NB4 (cell line): Measurements from ENCODE around the gene KRT14.
"Not testable (repeated sequence)": the region's sequence is repeated elsewhere in the genome, so short reads cannot be mapped to it uniquely, and the experiment has no call there.

Experiments used
- DNase-seq: peaks from one replicate; pipeline ENCODE4 v3.0.0; 2010; ENCODE audit warnings: low read depth
- H3K4me3 ChIP-seq: one replicate; pipeline ENCODE4 v1.5.1; 2011; ENCODE audit warnings: mild to moderate bottlenecking, low read depth, low read length, moderate library complexity
- CTCF ChIP-seq: IDR thresholded peaks from one replicate; pipeline ENCODE4 v1.5.1; 2012; ENCODE audit warnings: low read depth, low read length
- MAX ChIP-seq: IDR thresholded peaks from 2 replicates; pipeline ENCODE4 v1.6.1; 2011; ENCODE audit warnings: low read depth, low read length
- MYC ChIP-seq: IDR thresholded peaks from 2 replicates; pipeline ENCODE4 v1.6.1; 2011; ENCODE audit warnings: low read depth, low read length
- POLR2A ChIP-seq: IDR thresholded peaks from 2 replicates; pipeline ENCODE4 v1.6.1; 2011; ENCODE audit warnings: mild to moderate bottlenecking; ENCODE audit not compliant: insufficient read length; ENCODE audit errors: extremely low read depth

The KRT14 gene

GRCh38 chr17:41631898-41632285 is 45.2 kb upstream of the KRT14 start:
- H3K4me3 ChIP-seq: no peak overlapping the region
- no peak for TF ChIP-seq POLR2A
- no peak for TF ChIP-seq MYC
- no peak for TF ChIP-seq CTCF
- no peak for TF ChIP-seq MAX
- DNase-seq: no peak

GRCh38 chr17:41631025-41631897 is 44.6 kb upstream of the KRT14 start:
- DNase-seq: no peak
- no peak overlapping the region for H3K4me3 ChIP-seq
- TF ChIP-seq POLR2A (no peak), MAX (no peak), CTCF (no peak), MYC (no peak)

DNA sequence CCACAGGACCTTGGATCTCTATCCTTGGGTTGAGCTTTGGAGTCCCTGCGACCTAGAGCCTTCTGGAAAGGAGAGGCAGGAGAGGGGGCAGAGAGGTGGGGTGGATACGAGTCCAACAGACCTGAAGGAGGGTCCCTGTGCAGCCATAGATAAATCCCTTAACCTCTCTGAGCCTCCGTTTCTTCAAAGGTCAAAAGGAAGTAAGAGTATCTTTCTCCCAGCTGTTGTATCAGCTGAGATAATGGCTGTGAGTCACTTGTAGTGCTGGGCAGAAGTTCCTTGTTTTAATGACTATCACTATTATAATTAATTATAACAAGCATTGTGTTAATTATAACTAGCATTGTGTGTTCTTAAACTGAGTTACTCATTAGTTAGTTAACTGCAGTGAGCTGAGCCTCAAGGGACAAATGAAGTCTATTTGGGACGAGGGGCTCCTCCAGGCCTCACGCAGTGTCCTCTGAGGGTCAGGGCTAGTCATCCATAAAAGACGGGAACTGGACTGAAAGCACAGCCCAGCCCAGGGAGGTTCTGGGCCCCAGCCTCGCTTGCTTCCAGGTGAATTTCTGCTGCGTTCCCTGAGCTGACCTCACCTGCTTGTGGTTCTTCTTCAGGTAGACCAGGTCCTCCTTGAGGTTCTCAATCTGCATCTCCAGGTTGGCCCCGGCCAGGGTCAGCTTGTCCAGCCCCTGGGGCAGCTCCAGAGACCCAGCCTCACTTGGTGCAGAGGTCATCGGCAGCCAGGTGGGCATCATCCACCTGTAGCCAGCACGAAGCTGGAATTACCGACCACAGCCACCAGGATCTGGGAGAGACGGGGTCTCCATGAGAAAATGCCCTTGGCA is 43.4 kb upstream of the KRT14 start:
- no peak for DNase-seq
- TF ChIP-seq MYC (no peak), POLR2A (no peak), CTCF (no peak), MAX (no peak)

DNA sequence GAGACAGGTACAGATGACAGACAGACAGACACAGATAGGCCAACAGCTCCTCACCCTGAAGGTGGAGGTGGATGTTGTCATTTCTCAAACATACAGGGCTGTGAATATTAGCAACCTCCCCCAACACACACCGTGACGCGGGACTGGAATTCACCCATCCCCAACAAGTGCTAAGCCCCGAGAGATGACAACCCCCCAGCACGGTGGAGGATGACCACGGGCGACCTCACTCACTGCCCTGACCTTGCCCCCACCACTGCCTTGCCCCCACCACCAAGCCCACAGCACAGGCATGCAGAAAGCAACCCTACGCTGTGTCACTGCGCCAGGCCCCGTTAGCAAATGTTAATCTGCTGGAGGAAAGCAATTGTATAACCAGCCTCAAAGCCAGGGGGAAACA is 42.6 kb upstream of the KRT14 start:
- H3K4me3 ChIP-seq: no peak overlapping the region
- DNase-seq: no peak
- TF ChIP-seq CTCF: no peak
- no peak for TF ChIP-seq MAX

More for the DNA sequence above, 43.4 kb upstream of the KRT14 start:
- no peak overlapping the region for H3K4me3 ChIP-seq

- H3K4me3 ChIP-seq, DNase-seq: not testable (repeated sequence)
Observed at GRCh38 chr17:41628621-41629255, 42.0 kb upstream of the KRT14 start.

GRCh38 chr17:41628073-41628370 is 41.3 kb upstream of the KRT14 start:
- not testable (repeated sequence) for H3K4me3 ChIP-seq, DNase-seq
